HG02798 (cell line): ENCODE data around the gene OR52I2.

ENCODE experiments used
- ATAC-seq: cut with Tn5 transposase; IDR thresholded peaks from one replicate; pipeline ENCODE4 v1.9.1; 2021; ENCODE audit warnings: mild to moderate bottlenecking; ENCODE audit not compliant: unreplicated experiment, poor library complexity

Gene OR52I2

GRCh38 chr11:4607096-4607495 is 25.6 kb downstream of the OR52I2 start:
- ATAC-seq, result no peak

DNA sequence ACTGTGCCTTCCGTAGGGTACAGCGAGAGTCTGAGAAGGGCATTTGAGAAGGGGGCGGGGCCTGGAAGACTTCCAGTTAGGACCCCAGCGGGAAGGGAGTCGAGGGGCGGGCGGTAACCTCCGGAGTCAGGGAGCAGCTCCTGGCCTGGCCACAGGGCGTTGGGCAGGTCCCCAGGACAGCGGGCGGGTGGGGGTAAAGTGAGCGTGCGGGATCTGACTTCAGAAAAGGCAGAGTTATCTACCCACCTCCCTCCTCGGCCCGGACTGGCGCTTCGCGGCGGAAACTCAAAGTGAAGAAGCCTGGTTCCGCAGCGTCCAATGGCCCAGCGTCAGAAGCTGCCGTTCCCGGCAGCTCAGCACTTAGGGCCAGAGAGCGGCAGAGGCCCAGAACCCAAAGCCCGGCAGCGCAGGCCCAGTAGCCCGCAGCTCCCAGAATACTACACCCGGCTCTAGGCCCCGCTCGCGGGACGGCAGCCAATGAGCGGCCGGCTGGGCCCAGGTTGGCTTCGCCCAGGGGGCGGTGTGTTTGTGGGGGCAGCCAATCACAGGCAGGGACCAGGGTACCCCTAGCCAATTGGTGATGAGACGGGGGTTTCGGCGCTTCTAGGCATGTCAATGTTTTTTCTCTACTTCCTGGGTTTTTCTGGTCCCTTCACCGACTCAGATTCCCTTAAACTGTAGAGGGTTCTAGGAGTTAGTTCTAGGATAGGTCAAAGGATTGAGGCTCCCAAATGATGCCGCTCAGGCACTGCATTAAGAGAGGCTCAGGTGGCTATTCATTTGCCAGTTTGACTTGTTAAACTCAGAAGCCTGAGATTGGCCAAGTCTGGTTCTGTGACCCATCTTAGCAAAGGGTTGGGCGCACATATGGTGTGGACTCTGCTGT is 26.5 kb downstream of the OR52I2 start, which contains the start of gene TRIM68:
TSS of gene TRIM68 (minus strand) at position 451 of the 886 bp plus-strand sequence. CDS start 2,727 bp downstream, outside the sequence.
- ATAC-seq, result peak; percentile 100

- ATAC-seq, result no peak
These were observed 28.9 kb downstream of the OR52I2 start for GRCh38 chr11:4610258-4610935.

- no peak for ATAC-seq
These were observed 30.4 kb downstream of the OR52I2 start for GRCh38 chr11:4611986-4612385.

GRCh38 chr11:4615856-4616444 is 34.4 kb downstream of the OR52I2 start:
- ATAC-seq, result no peak

GRCh38 chr11:4619514-4619913 is 38.0 kb downstream of the OR52I2 start:
- ATAC-seq, result no peak

DNA sequence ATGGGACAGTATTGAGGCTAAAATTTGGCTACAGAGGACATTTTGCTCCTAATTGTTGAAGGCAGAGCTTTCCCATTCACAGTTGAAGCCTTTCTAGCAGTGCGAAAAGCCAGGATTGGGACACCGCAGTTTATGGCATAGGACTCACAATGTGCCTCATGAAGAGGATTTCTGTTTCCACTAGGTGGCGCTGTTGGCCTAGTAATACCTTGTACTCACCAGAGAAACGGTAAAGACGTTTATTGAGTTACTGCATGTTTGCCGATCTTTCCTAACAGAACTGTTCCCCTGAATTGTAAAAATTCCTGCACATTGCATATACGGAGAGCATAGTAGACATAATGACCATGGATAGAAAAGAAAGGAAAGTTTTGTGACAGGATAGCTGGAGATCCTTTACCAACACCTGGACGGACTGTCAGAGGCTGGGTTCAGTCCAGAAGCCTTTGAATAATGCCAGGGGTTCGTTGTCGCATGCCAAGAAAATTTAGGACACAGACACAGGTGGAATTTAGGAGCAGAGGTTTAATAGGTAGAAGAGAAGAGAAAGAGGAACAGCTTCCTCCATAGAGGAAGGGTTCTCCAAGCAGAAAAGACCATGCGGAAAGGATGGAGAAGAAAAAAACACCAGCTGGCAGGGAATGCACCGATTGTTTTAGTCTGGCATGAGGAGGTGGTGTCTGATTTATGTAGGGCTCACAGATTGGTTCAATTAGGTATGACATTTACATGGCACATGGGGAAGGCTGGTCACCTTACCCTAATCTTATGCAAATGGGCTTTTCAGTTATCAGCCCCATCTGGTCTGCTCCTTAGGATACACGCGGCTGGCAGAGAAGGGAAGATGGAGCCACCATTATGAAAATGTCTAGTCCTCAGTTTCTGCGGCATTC is 44.9 kb downstream of the OR52I2 start:
- peak; percentile 71 for ATAC-seq

- ATAC-seq, result no peak
These were observed 54.6 kb downstream of the OR52I2 start for GRCh38 chr11:4636136-4636535.

- peak; percentile 96 for ATAC-seq
These were observed 55.6 kb downstream of the OR52I2 start, which contains the start of gene OR51D1 for GRCh38 chr11:4636962-4637661. OR51D1 (plus strand) TSS chr11:4637477; CDS start chr11:4639791, 2,314 bp downstream.

DNA sequence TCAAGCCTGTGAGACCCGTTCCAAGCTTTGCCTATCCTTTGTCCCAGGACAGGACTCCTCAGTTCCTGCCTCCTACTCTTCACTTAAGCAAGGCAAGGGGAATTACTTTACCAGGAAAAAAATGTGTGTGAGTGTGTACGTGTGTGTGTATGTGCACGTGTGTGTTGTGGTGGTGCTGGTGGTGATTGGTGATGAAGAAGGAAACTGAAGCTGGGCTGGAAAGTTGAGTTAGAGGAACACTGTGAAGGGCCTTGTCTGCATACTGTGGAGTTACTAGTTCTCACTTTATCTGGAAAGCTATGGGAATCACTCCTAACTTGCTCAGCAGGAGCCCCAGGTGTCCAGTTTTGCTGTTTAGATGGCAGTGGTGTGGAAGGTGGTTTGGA is 56.1 kb downstream of the OR52I2 start:
- no peak for ATAC-seq

GRCh38 chr11:4639931-4640330 is 58.4 kb downstream of the OR52I2 start:
- ATAC-seq, result no peak

- ATAC-seq, result no peak
These were observed 60.0 kb downstream of the OR52I2 start for GRCh38 chr11:4641501-4641900.

DNA sequence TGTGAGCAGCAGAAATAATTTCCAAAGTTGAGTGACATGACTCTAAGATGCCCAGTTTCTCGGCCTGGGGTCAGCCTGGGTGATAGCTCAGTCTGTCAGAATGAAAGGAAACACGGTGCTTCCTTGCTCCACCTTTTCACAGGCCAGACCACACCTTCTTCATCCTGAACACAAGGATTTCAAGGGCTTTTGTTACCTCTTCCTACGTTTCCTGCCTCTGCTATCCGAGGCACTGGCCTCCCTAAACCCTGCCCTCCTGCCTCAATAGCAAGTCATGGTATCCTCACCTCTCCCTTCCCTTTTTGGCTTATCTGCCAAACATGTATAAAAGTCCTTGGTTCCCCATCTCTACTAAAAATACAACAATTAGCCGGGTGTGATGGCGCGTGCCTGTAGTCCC is 60.5 kb downstream of the OR52I2 start:
- no peak for ATAC-seq
